Hepatic stellate cell (primary cell): ENCODE data around the gene ADCK2.
A peak's percentile ranks its signal among the peaks of the same experiment; 100 is the strongest.
"Not testable (repeated sequence)": the region's sequence is repeated elsewhere in the genome, so short reads cannot be mapped to it uniquely, and the experiment has no call there.

ENCODE experiments used
- DNase-seq: peaks from one replicate; pipeline ENCODE4 v3.0.0; 2011; ENCODE audit warnings: low spot score

ADCK2 gene

DNA sequence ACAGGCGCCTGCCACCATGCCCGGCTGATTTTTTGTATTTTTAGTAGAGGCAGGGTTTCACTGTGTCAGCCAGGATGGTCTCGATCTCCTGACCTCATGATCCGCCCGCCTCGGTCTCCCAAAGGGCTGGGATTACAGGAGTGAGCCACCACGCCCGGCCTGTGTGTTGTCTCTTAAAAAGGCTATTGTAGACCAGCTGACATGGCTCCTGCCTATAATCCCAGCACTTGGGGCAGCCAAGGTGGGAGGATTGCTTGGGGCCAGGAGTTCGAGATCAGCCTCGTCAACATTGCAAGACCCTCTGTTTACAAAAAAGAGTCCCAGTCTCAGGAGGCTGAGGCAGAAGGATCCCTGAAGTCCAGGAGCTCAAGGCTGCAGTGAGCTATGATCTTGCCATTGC, 21.1 kb downstream of the ADCK2 start:
- DNase-seq, result not testable (repeated sequence)

DNA sequence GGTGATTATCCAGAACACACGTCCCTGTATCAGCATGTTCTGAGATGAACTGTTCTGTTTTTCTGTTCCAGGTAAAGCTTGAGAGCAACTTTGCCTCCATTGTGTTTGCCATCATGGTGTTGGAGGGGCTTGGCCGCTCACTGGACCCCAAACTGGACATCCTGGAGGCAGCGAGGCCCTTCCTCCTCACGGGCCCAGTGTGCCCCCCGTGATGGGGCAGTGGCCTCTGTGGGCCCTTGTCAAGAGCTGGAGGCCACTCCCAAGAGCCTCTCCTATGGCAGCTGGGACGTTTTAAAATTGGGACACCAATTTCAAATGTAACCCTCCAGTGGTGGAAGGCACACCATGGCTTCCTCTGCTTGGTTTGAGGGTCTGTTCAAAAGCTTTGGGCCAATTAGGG, 21.8 kb downstream of the ADCK2 start:
- DNase-seq, result no peak

DNA sequence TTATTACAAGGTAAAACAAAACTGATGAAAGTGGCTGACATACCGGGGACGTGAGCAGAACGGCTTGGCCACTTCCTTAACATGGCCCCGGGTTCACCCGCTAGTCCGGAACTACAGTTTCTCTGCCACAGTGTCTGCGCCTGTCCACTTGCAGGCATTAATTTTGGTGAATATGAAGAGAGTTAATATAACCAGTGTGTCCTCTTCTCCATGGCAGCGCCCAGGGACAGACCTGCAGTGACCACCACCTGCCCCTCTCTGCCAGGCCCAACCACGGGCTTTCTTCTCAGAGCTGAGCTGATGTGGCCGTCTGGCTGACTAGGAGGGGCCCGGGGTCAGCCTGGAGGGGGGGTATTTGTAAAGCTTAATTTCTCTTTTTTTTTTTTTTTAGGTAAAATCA, 22.6 kb downstream of the ADCK2 start:
- no peak for DNase-seq

DNA sequence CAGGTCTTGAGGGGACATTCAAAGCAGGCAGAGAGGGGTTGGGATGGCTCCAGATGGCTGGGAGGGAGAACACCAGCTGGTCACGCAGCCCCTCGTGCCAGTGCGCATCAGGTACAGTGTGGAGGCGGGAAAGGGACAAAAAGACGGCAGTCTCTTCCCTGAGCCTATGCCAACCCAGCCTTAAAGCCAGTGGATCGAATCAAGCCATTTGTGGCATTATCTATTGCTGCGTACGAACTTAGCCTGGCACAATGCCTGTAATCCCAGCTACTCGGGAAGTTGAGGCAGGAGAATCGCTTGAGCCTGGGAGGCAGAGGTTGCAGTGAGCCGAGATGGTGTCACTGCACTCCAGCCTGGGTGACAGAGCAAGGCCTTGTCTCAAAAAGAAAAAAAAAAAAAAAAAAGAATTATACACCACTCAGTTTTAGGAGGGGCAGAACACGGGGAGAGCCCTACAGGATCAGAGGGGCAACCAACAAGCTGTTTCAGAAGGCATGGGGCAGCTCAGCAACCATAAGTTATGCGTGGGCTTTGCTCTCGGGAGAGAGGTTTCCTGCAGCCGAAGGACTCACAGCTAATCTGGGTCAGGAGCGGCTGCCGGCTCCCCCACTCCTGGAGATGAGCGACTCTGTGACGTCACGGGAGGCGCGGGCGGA, 23.4 kb downstream of the ADCK2 start:
- DNase-seq, result peak; percentile 97

DNA sequence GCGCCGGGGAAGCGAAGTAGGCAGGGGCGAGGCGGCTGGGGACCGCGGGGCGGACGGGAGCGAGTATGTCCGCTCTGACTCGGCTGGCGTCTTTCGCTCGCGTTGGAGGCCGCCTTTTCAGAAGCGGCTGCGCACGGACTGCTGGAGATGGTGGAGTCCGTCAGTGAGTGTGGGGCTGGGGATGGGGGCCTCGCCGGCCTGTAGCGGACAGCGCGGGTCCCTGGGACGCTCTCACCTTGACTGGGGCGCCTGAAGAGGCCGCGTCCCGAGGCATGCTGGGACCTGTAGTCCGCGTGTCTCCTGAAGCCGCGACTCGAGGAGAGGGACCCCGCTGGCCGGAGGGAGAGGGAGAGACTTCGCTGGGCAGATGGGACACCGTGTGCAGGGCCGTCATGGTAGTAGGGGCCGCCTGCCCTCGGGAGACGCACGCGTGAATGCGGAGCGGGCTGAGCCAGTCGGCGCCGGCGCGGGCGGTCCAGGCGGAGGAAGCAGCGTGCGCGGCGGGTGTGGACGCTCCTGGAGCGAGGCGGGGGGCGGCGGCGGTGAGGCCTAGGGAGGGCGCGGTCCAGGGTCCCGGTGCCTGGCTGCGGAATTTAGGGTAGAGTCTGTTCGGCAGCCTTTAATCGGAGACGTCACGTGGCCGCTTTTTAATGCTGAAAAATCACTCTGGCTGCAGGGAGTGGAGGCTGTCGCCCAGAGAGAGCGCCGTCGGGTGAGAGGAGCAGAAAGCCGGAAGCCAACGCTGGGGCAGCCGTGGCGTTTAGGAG, 24.1 kb downstream of the ADCK2 start, which contains the start of gene NDUFB2:
Gene NDUFB2, plus strand, starts transcription at position 29 of the 767 bp plus-strand sequence. Its CDS starts 37 bp downstream, at position 66.
- DNase-seq, result peak; percentile 86

DNA sequence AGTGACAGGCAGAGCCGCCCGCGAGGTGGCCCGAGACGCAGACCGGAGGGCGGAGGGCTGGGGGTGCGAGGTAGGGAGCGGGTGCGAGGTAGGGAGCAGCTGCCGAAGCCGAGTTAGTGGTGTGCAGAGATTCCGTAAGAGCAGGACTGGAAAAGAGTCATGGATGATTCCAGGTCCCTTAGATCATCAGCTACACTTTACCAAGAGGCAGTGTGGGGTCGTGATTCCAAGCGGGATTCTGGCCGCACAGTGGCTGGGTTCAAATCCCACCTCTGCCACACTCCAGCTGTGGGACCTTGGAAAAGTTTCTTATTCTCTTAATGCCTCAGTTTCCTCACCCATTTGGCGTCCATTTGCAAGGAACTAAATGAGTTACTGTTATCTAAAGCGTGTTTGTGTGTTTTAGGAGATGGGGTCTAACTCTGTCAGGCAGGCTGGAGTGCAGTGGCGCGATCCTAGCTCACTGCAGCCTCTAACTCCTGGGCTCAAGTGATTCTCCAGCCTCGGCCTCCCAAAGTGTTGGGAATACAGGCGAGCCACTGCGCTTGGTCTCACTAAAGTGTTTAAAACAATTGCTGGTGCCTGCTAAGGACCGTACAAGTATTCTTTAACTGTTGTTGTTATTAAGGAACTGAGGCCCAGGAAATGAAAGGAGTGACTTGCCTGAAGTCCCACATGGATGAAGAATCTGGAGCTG, 24.9 kb downstream of the ADCK2 start:
- peak; percentile 77 for DNase-seq

DNA sequence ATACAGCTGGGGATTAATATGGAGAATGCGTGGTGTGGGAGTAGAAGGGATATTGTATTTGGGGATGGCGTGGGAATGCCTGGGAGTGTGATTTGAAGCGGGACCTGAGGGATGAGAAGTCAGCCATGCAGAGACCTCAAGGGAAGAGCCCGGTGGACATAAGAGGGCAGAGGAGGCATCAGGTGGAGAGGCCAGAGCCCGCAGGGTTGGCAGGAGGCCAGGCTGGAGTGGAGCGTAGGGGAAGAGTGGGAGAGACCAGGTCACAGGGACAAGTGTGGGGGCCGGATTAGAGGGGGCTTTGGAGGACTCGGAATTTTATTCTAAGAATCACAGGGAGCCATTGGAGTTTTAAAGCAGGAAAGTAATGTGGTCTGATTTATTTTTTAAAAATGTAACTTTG, 25.7 kb downstream of the ADCK2 start:
- no peak for DNase-seq

DNA sequence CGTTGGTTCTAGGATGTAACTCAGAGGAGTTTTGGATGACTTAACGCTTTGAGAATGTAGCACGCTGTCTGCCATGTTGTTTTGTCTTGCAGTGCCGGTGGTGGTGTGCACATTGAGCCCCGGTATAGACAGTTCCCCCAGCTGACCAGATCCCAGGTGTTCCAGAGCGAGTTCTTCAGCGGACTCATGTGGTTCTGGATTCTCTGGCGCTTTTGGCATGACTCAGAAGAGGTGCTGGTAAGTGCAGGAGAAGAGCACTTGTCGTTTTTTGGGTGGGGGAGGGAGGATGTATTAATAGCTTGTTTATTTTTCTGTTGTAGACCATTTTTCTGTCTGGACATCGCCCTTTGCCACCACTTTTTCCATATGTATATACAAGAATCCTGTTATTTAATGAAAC, 30.0 kb downstream of the ADCK2 start:
- DNase-seq, result no peak

DNA sequence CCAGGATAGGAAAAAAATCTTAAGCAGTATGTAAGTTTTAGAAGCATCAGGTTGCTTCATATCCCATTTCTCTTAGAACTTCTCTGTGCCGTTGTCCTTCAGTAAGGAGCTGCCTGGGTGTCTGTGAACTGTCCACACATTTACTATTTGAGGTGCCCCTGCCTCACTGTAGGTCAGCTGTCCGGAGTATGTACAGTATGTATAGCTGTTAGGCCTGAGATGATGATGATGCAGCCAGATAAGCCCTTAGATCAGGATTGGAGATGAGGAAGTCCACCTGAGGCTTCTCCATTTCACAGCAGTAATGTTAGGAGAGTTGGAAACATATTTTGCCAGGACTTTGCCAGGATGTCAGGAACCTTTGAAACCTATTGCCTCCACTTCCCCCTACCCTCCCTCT, 31.5 kb downstream of the ADCK2 start:
- DNase-seq, result no peak

DNA sequence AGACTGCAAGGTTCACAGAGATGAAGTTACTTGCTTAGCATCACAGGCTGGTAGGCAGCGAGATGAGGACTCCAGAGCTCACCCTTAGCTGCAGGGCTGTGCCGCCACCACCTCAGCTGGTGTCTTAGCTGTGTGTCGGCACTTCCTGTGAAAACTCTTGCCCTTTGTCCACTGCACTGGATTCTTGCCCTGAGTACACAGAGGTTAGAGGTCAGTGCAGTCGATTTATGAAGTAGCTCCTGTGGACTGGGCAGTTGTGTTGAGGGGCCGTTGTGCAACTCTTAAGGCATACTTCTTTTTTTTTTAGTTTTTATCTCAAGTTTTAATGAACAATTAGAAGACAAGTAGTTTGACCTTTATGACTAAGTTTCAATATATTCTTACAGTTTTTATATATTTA, 34.4 kb downstream of the ADCK2 start:
- no peak for DNase-seq

DNA sequence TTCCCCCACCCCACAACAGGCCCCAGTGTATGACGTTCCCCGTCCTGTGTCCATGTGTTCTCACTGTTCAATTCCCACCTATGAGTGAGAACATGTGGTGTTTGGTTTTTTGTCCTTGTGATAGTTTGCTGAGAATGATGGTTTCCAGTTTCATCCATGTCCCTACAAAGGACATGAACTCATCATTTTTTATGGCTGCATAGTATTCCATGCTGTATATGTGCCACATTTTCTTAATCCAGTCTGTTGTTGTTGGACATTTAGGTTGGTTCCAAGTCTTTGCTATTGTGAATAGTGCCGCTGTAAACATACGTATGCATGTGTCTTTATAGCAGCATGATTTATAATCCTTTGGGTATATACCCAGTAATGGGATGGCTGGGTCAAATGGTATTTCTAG, 36.0 kb downstream of the ADCK2 start:
- not testable (repeated sequence) for DNase-seq

DNA sequence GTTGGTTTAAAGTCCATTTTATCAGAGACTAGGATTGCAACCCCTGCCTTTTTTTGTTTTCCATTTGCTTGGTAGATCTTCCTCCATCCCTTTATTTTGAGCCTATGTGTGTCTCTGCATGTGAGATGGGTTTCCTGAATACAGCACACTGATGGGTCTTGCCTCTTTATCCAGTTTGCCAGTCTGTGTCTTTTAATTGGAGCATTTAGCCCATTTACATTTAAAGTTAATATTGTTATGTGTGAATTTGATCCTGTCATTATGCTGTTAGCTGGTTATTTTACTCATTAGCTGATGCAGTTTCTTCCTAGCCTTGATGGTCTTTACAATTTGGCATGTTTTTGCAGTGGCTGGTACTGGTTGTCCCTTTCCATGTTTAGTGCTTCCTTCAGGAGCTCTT, 39.6 kb downstream of the ADCK2 start:
- not testable (repeated sequence) for DNase-seq

DNA sequence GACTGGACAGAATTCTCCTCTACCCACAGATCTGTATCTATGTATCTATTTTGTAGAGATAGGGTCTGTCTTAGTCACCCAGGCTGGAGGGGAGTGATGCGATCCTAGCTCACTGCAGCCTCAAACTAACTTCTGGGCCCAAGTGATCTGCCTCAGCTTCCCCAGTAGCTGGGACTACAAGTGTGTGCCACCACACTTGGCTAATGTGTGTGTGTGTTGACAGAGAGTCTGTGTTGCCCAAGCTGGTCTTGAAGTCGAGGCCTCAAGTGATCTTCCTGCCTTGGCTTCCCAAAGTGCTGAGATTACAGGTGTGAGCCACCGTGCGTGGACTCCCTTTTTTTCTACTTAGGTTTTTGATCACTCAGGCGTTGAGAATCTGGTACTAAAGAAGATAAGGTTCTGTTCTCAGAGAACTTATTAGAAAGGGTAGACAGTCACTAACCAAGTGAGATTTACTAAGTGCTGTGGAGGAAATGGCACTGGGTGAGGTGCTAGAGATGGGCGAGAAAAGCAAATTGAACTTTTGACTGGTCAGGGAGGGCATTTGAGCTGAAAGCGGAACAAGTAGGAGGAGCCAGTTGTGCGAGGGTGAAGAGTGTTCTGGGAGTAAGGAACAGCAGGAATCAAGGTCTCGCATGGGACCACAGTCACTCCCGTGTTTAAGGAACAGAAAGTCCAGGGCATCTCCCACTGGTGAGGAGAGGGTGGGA, 41.7 kb downstream of the ADCK2 start:
- DNase-seq, result no peak

DNA sequence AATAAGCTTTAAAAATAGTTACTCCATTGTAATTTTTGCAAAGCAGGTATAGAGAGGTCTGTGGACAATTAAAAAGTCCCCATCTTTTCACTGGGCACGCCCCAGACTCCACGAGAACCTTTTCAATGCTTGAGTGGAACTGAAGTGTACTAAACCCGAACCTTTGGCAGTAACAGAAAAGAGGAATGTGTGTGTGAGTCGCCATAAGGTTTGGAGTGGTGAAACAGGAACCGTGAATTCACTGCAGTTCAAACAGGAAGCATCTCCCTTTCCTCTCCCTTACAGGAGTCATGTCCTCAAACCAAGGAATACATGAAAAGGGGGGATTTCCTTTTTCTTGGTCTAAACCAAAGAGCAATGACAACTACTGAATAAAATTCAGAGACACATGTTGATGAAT, 47.0 kb downstream of the ADCK2 start:
- DNase-seq, result no peak

DNA sequence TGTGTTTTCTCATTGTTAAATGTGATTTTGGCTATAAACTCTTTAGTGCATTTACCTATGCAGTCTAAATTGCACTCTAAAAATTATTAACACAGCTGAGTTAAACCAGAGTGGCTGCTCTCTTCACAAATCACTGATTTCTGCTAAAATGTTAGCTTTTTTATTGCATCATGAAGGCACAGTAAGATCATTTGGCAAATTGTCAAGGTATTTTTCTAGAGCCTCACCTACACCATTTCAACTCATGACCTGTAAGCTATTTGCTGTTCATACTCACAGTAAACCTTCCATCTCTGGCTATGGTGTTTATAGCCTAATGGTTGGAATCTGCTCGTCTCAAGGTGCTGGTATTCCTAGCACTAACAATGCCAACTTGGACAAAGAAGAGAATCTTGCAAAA, 49.5 kb downstream of the ADCK2 start:
- DNase-seq, result no peak

DNA sequence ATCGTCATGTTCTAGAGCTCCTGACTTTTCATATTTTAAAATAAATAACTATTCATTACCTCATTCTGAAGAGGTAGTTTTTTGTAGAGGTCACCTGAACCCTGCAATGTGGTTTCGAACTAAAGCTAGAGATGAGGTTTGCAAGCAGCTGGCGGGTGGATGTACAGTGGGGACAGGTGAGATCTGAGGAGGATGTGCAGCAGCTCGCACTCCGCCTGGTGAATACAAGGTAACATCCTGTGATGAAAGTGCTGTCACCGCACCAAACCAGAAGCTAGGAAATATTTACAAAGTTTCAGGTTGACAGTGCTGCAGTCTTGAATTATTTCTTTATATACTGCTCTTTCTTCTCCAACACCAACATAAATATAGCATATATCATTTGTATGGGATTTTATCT, 50.3 kb downstream of the ADCK2 start:
- no peak for DNase-seq

DNA sequence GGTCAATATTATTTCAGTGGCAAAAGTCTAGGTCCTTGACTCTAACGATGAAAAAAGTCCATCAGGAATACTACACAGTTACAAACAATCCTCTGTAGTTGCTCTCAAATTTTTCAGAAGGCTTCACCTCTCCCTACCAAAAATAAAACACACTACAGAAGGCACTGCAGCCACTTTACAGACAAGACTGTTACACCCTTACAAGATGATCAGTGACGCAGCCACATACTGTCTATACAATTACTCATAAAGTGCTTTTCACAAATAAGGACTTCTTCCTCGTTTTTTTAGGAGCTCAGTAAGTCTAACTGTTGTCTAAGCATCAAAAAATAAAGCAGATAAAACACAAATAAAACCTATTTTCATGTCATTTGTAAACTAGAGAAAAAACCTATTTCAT, 50.8 kb downstream of the ADCK2 start:
- DNase-seq, result no peak

DNA sequence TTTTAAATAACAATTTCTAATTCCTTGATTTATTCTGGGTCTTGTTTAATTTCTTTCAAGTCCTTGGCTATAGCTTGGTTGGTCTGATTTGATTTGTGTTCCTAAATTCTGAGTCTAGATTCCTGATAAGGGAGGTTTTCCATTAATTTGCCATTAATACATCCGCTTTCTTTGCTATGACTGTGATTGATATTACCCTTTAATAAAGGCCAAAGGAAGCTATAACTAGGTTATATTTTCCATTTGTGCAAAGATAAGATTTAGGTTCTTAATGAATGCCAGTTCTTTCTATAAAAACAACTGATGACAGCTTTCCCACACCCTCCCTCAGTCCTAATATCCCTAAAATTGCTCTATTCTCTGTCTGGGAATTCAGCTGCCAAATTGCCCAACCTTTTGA, 52.0 kb downstream of the ADCK2 start:
- DNase-seq, result no peak

DNA sequence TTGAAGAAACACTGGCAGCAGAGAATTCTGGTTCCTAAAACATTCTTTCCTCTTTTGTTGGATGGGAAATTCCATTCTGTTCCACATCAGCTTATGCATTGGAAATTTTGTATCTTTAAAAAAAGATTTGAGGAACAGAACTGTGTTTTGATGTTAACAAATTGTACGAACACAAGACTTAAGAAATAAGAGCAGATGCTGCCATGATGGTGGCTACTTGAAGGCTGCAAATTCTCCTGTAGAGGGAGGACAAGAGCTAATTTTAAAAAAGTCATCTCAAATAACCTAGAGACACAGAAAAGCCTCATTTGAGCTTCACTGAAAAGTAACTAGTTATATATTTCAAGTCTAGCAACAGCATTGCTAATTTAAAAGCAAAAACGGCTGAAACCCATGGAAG, 53.5 kb downstream of the ADCK2 start:
- peak; percentile 24 for DNase-seq

DNA sequence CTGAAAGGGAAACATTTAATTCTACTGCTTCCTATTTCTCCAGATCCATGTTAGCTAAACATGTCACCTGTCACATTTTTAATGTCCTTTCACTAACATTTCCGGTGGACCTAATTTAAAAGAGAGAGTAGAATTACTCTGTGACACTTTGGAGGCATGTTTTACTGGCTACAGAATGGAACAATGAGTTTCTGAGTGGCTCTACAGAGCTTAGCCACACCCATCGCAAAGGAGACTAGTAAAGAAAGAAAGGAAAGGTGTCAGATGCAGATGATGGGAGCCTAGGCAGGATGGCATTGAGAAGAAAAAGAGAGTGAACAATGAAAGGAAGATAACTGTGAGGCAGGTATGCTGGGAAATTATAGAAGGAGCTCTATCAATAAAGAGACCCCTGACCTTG, 59.7 kb downstream of the ADCK2 start:
- no peak for DNase-seq

DNA sequence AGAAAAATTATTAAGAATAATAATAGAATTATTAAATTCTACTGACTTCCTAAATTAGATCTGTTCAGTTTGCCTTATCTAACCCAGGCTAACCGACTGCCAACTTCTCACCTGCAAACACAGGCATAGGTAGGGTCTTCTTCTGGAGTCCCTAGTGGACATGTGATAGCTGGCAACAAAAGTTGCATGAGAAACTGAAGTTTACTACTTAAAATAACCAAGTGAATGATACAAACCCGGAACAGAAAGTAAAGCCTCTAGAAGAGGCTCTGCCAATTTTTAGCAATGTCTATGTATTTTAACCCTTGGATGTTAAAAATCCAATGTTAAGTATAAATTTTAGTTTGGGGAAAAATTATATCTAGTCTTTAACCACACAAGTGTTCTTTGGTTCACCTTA, 61.4 kb downstream of the ADCK2 start:
- DNase-seq, result no peak

DNA sequence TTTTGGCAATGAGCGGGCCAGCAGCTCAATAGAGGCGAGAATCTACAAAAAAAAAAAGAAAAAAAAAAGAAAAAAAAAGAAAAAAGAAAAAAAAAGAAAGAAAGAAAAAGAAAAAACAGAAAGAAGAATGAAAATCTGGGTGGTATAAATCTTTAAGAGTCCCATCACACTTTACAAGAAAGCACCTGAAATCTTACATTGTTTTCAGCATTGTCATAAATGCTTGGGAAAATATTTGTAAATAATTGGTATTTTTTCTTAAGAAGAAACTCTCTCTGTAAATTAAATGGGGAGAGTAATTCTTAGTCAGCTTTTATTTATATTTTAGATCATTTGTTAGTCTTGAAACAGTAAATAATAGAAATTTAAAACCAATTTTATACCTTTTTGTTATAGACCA, 62.0 kb downstream of the ADCK2 start:
- no peak for DNase-seq

DNA sequence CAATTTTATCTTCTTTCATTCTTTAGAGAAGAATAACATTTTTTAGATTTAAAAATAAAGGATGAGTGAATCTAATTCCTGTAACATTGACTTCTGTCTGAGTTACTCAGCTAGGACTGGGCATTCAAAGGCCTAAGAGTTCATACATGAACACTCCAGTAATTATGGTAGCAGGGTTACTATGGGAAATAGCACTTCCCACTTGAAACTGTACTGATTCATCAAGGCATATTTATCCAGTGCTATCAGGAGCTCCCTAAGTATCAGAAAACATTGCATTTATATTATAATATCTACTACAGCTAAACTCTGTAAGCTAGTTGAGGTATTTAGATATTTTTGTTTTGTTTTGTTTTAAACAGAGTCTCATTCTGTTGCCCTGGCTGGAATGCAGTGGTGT, 65.5 kb downstream of the ADCK2 start:
- DNase-seq, result no peak
